HepG2 (cell line): ENCODE results near the gene TBC1D14. TPM values are rescaled to one million over a fixed set of nuclear protein-coding genes. Genes with fewer than 3 reads are reported as not detected.

Experiments
- CEBPB ChIP-seq: IDR thresholded peaks from 2 replicates; pipeline ENCODE4 v1.6.1; 2011; ENCODE audit warnings: low read depth, low read length, improper control_type of control experiment, borderline replicate concordance
- FOXC1 ChIP-seq: sonication (generic); formaldehyde crosslinking; IDR thresholded peaks from 2 replicates; pipeline ENCODE4 v1.8.0; 2022; ENCODE audit warnings: mild to moderate bottlenecking, missing genetic modification reagents, borderline replicate concordance
- FOXO1 ChIP-seq: sonication (generic); formaldehyde crosslinking; IDR thresholded peaks from 2 replicates; pipeline ENCODE4 v1.4.0; 2020; ENCODE audit warnings: missing genetic modification reagents
- GATAD1 ChIP-seq: IDR thresholded peaks from 2 replicates; pipeline ENCODE4 v1.6.1; 2016; ENCODE audit warnings: missing genetic modification reagents, missing compliant biosample characterization
- GTF3A ChIP-seq: sonication (generic); formaldehyde crosslinking; conservative IDR thresholded peaks from 2 replicates; pipeline ENCODE4 v1.4.0; 2020; ENCODE audit warnings: mild to moderate bottlenecking, missing genetic modification reagents
- HNRNPL ChIP-seq: fragments of 200-400 bp; formaldehyde crosslinking; IDR thresholded peaks from 2 replicates; pipeline ENCODE4 v1.6.1; 2017; ENCODE audit warnings: mild to moderate bottlenecking, low read depth, low read length
- KDM1A ChIP-seq: IDR thresholded peaks from 2 replicates; pipeline ENCODE4 v1.6.1; 2016; ENCODE audit warnings: missing compliant biosample characterization
- KDM4B ChIP-seq: sonication (generic); formaldehyde crosslinking; IDR thresholded peaks from 2 replicates; pipeline ENCODE4 v1.4.0; 2020; ENCODE audit warnings: missing genetic modification reagents
- MED8 ChIP-seq: sonication (generic); formaldehyde crosslinking; IDR thresholded peaks from 2 replicates; pipeline ENCODE4 v1.8.1; 2023; ENCODE audit warnings: mild to moderate bottlenecking, missing genetic modification reagents; ENCODE audit not compliant: insufficient replicate concordance
- MXI1 ChIP-seq: IDR thresholded peaks from 3 replicates; pipeline ENCODE4 v1.6.1; 2012; ENCODE audit warnings: low read depth, low read length, inconsistent platforms, borderline replicate concordance
- NCOR1 ChIP-seq: fragments of 200-600 bp; sonication (generic); IDR thresholded peaks from 2 replicates; pipeline ENCODE4 v1.7.0; 2017; ENCODE audit warnings: antibody characterized with exemption, low read length, borderline replicate concordance
- NFE2L2 ChIP-seq: fragments of 150-350 bp; IDR thresholded peaks from 2 replicates; pipeline ENCODE4 v1.6.1; 2014; ENCODE audit warnings: low read length
- NR1H2 ChIP-seq: sonication (generic); formaldehyde crosslinking; IDR thresholded peaks from 2 replicates; pipeline ENCODE4 v1.8.1; 2022; ENCODE audit warnings: low read depth, missing genetic modification reagents, borderline replicate concordance
- NRL ChIP-seq: sonication (generic); formaldehyde crosslinking; IDR thresholded peaks from 2 replicates; pipeline ENCODE4 v1.5.0; 2020; ENCODE audit warnings: missing genetic modification reagents, mild to moderate bottlenecking, moderate library complexity, borderline replicate concordance
- RFXANK ChIP-seq: IDR thresholded peaks from 2 replicates; pipeline ENCODE4 v1.6.1; 2016
- SRY ChIP-seq: sonication (generic); formaldehyde crosslinking; IDR thresholded peaks from 2 replicates; pipeline ENCODE4 v1.8.0; 2022; ENCODE audit warnings: mild to moderate bottlenecking, missing genetic modification reagents
- TBL1XR1 ChIP-seq: fragments of 150-350 bp; IDR thresholded peaks from 2 replicates; pipeline ENCODE4 v1.6.1; 2014; ENCODE audit warnings: borderline replicate concordance, low read length; ENCODE audit not compliant: partially characterized antibody
- U2AF1 ChIP-seq: fragments of 200-400 bp; formaldehyde crosslinking; optimal IDR thresholded peaks from 2 replicates; pipeline ENCODE3; 2017; ENCODE audit warnings: mild to moderate bottlenecking, low read depth, low read length
- ZBTB1 ChIP-seq: sonication (generic); formaldehyde crosslinking; IDR thresholded peaks from 2 replicates; pipeline ENCODE4 v1.4.0; 2020; ENCODE audit warnings: missing genetic modification reagents, borderline replicate concordance
- ZBTB8A ChIP-seq: sonication (generic); formaldehyde crosslinking; IDR thresholded peaks from 2 replicates; pipeline ENCODE4 v1.4.0; 2020; ENCODE audit warnings: mild to moderate bottlenecking, low read depth, missing genetic modification reagents, borderline replicate concordance
- ZC3H4 ChIP-seq: sonication (generic); formaldehyde crosslinking; IDR thresholded peaks from 2 replicates; pipeline ENCODE4 v1.4.0; 2020; ENCODE audit warnings: missing genetic modification reagents, borderline replicate concordance
- ZFP37 ChIP-seq: sonication (generic); formaldehyde crosslinking; IDR thresholded peaks from 2 replicates; pipeline ENCODE4 v1.4.0; 2020; ENCODE audit warnings: missing genetic modification reagents, borderline replicate concordance
- ZIK1 ChIP-seq: sonication (generic); formaldehyde crosslinking; IDR thresholded peaks from 2 replicates; pipeline ENCODE4 v1.5.0; 2020; ENCODE audit warnings: mild to moderate bottlenecking, low read depth, missing genetic modification reagents, borderline replicate concordance
- ZNF556 ChIP-seq: sonication (generic); formaldehyde crosslinking; IDR thresholded peaks from 2 replicates; pipeline ENCODE4 v1.4.0; 2020; ENCODE audit warnings: mild to moderate bottlenecking, missing genetic modification reagents, borderline replicate concordance
- polyA plus RNA-seq, 8 experiments: library from polyadenylated mRNA; depleted of rRNA in 3 of 8; stranded (reverse) in 7 of 8; unstranded in 1 of 8; fragments of >200 nt; fragmentation: Illumina TruSeq in 4 of 8; extraction: Trizol in 4 of 8; gene quantifications; 2 replicates each; pipeline versions ENCODE4 v1.2.1 to v1.2.3, GENCODE V29; 2011 to 2016; ENCODE audit warnings: low read depth in 4 of 8, missing spikeins in 1 of 8, mixed read lengths in 1 of 8; ENCODE audit not compliant: insufficient read depth in 1 of 8
- total RNA-seq, 5 experiments: library from RNA; depleted of rRNA; stranded (reverse); fragments of >200 nt; fragmentation: Illumina TruSeq; extraction: Trizol; gene quantifications; 2 replicates each; pipeline ENCODE4 v1.2.3, GENCODE V29; 2016; ENCODE audit warnings: low read depth in 1 of 5
- TF ChIP-seq, protein P1 (sequence below): sonication (generic); formaldehyde crosslinking; IDR thresholded peaks from 2 replicates; pipeline ENCODE4 v1.4.0; 2020; ENCODE audit warnings: missing genetic modification reagents
- TF ChIP-seq, protein P2 (sequence below): sonication (generic); formaldehyde crosslinking; IDR thresholded peaks from 2 replicates; pipeline ENCODE4 v1.5.1; 2020; ENCODE audit warnings: mild to moderate bottlenecking, missing genetic modification reagents, borderline replicate concordance
- TF ChIP-seq, protein P3 (sequence below): sonication (generic); formaldehyde crosslinking; IDR thresholded peaks from 2 replicates; pipeline ENCODE4 v1.5.0; 2020; ENCODE audit warnings: mild to moderate bottlenecking, missing genetic modification reagents

TBC1D14 gene
- total and polyA plus RNA-seq, 2 of the 13 experiments (the other 11 are each of a cell fraction or from before 2014, with no cell fraction given): 29.5 to 46.5 TPM

DNA sequence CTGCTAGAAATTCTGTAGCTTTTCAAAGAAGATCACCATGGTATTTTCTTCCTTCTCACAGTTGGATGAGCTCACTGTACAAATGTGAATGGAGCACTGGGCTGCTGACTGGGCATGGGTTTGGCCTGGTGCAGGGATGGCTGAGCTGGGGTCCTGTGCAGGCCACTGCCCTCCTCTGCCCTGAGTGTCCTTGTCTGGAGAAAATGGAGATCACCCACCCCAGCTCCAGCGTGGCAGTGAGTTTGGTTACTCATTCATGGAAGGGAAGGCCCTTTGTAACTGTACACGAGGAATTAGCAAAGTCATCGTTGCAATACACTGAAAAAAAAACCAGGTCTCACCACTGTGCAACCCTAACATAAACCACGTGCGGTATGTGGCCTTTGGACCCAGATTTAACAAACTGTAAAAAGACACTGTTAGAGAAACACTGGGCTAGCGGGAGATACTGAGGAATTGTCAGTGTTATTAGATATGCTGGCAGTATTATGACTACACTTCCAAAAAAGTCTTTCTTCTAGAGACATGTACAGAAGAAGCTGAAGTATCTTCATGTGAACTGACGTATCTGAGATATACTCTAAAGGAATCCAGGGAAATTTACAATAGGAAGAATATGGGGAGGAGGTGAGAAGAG lies 16.1 kb upstream of the TBC1D14 start (continued):
- TF ChIP-seq GTF3A (CRISPR knock-in tag) (no peak), GATAD1 (CRISPR knock-in tag) (peak; percentile 77), HNRNPL (peak; percentile 44; the same call in 1 of the 2 replicates), KDM1A (no peak), ZBTB8A (CRISPR knock-in tag) (0 out of 2 replicates have a peak, but pooled peaks have one; percentile 47), ZIK1 (CRISPR knock-in tag) (no peak), ZNF556 (CRISPR knock-in tag) (0 out of 2 replicates have a peak, but pooled peaks have one; percentile 55), SRY (peak; percentile 19; the same call in 1 of the 2 replicates), NCOR1 (peak; percentile 96), ZFP37 (peak; percentile 69; the same call in 1 of the 2 replicates), KDM4B (CRISPR knock-in tag) (peak; percentile 93), U2AF1 (no peak), NR1H2 (CRISPR knock-in tag) (no peak), RFXANK (CRISPR knock-in tag) (no peak), MED8 (peak; percentile 64), TBL1XR1 (peak; percentile 66), NRL (no peak), ZC3H4 (CRISPR knock-in tag) (no peak), FOXC1 (CRISPR knock-in tag) (peak; percentile 63; the same call in 1 of the 2 replicates), ZBTB1 (CRISPR knock-in tag) (no peak), CEBPB (peak; percentile 89), NFE2L2 (peak; percentile 99), MXI1 (peak; percentile 92; the same call in 1 of the 3 replicates), FOXO1 (CRISPR knock-in tag) (peak; percentile 91)
- TF ChIP-seq, protein P1, sequence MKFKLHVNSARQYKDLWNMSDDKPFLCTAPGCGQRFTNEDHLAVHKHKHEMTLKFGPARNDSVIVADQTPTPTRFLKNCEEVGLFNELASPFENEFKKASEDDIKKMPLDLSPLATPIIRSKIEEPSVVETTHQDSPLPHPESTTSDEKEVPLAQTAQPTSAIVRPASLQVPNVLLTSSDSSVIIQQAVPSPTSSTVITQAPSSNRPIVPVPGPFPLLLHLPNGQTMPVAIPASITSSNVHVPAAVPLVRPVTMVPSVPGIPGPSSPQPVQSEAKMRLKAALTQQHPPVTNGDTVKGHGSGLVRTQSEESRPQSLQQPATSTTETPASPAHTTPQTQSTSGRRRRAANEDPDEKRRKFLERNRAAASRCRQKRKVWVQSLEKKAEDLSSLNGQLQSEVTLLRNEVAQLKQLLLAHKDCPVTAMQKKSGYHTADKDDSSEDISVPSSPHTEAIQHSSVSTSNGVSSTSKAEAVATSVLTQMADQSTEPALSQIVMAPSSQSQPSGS (CRISPR knock-in tag): peak; percentile 93
- TF ChIP-seq, protein P2, sequence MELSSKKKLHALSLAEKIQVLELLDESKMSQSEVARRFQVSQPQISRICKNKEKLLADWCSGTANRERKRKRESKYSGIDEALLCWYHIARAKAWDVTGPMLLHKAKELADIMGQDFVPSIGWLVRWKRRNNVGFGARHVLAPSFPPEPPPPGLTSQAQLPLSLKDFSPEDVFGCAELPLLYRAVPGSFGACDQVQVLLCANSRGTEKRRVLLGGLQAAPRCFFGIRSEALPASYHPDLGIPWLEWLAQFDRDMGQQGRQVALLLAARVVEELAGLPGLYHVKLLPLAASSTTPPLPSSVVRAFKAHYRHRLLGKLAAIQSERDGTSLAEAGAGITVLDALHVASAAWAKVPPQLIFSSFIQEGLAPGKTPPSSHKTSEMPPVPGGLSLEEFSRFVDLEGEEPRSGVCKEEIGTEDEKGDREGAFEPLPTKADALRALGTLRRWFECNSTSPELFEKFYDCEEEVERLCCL: no peak
- TF ChIP-seq, protein P3, sequence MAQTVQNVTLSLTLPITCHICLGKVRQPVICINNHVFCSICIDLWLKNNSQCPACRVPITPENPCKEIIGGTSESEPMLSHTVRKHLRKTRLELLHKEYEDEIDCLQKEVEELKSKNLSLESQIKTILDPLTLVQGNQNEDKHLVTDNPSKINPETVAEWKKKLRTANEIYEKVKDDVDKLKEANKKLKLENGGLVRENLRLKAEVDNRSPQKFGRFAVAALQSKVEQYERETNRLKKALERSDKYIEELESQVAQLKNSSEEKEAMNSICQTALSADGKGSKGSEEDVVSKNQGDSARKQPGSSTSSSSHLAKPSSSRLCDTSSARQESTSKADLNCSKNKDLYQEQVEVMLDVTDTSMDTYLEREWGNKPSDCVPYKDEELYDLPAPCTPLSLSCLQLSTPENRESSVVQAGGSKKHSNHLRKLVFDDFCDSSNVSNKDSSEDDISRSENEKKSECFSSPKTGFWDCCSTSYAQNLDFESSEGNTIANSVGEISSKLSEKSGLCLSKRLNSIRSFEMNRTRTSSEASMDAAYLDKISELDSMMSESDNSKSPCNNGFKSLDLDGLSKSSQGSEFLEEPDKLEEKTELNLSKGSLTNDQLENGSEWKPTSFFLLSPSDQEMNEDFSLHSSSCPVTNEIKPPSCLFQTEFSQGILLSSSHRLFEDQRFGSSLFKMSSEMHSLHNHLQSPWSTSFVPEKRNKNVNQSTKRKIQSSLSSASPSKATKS (CRISPR knock-in tag): 0 out of 2 replicates have a peak, but pooled peaks have one; percentile 51
